SK-N-SH (cell line): ENCODE data around the gene CRIM1. TPM values are rescaled to one million over a fixed set of nuclear protein-coding genes. Genes with fewer than 3 reads are reported as not detected.

Source experiments
- CTCF ChIA-PET: fragments of 300-600, 350-600 bp; formaldehyde crosslinking; extraction: SDS; loops from one replicate; lab custom pipeline; 2021; lab: Yijun Ruan, JAX
- POLR2A ChIA-PET: fragments of 350-600 bp; sonication (Branson Sonifier 250); formaldehyde crosslinking; extraction: SDS; loops from one replicate; lab custom pipeline; 2020; ENCODE audit warnings: antibody characterized with exemption, inconsistent platforms; lab: Yijun Ruan, JAX
- DNase-seq: peaks from one replicate; pipeline ENCODE4 v3.0.0; 2012
- H2AFZ ChIP-seq: fragments of 200-600 bp; sonication (generic); 2 replicates; pipeline ENCODE4 v1.8.1; 2016; ENCODE audit warnings: antibody characterized with exemption, mild to moderate bottlenecking, low read depth
- H3F3A ChIP-seq: fragments of 200-600 bp; sonication (generic); replicated peaks from 2 replicates; pipeline ENCODE3; 2016; ENCODE audit warnings: antibody characterized with exemption, mild to moderate bottlenecking; ENCODE audit not compliant: insufficient read depth
- H3K27ac ChIP-seq, 2 experiments: fragments of 200-500 bp in 1 of 2; fragments of 200-600 bp in 1 of 2; sonication (Bioruptor generic) in 1 of 2; sonication (generic), shearing (Covaris generic) in 1 of 2; 2 replicates each; pipeline versions ENCODE4 v1.5.1 to v1.6.1; 2014 to 2016; ENCODE audit warnings: low read depth in 2 of 2, inconsistent platforms in 1 of 2, low read length in 1 of 2, mild to moderate bottlenecking in 1 of 2, mixed read lengths in 1 of 2
- H3K27me3 ChIP-seq: fragments of 200-600 bp; sonication (generic), shearing (Covaris generic); 2 replicates; pipeline ENCODE4 v1.6.1; 2016; ENCODE audit warnings: mixed run types; ENCODE audit not compliant: insufficient read depth
- H3K36me3 ChIP-seq, 2 experiments: fragments of 200-500 bp in 1 of 2; fragments of 200-600 bp in 1 of 2; sonication (Bioruptor generic) in 1 of 2; sonication (generic) in 1 of 2; replicated peaks in 1 of 2; 2 replicates each; pipeline versions ENCODE3 to v1.5.1; 2014 to 2016; ENCODE audit warnings: low read length in 1 of 2, mild to moderate bottlenecking in 1 of 2; ENCODE audit not compliant: insufficient read depth in 2 of 2, control insufficient read depth in 1 of 2
- H3K4me1 ChIP-seq, 2 experiments: fragments of 200-500 bp in 1 of 2; fragments of 200-600 bp in 1 of 2; sonication (Bioruptor generic) in 1 of 2; sonication (generic), shearing (Covaris generic) in 1 of 2; 2 replicates each; pipeline versions ENCODE4 v1.5.1 to v1.6.1; 2014 to 2016; ENCODE audit warnings: low read depth in 1 of 2, low read length in 1 of 2, mixed run types in 1 of 2; ENCODE audit not compliant: insufficient read depth in 2 of 2, control insufficient read depth in 1 of 2
- H3K4me2 ChIP-seq: fragments of 200-600 bp; sonication (generic), shearing (Covaris generic); 2 replicates; pipeline ENCODE4 v1.6.1; 2017; ENCODE audit warnings: mixed run types
- H3K4me3 ChIP-seq, 2 experiments: fragments of 200-500 bp in 1 of 2; fragments of 200-600 bp in 1 of 2; sonication (Bioruptor generic) in 1 of 2; sonication (generic), shearing (Covaris generic) in 1 of 2; 2 replicates each; pipeline versions ENCODE4 v1.5.1 to v1.8.1; 2014 to 2016; ENCODE audit warnings: low read depth in 2 of 2, inconsistent platforms in 1 of 2, low read length in 1 of 2, mild to moderate bottlenecking in 1 of 2, mixed read lengths in 1 of 2, moderate library complexity in 1 of 2
- H3K79me2 ChIP-seq: fragments of 200-600 bp; sonication (generic); 2 replicates; pipeline ENCODE4 v1.8.1; 2017; ENCODE audit warnings: mild to moderate bottlenecking; ENCODE audit not compliant: insufficient read depth
- H3K9ac ChIP-seq: fragments of 200-600 bp; sonication (generic); 2 replicates; pipeline ENCODE4 v1.6.1; 2017; ENCODE audit warnings: mixed run types
- H3K9me2 ChIP-seq: fragments of 200-600 bp; sonication (generic); 2 replicates; pipeline ENCODE4 v1.6.1; 2017; ENCODE audit warnings: mixed run types
- H3K9me3 ChIP-seq: fragments of 200-600 bp; sonication (generic); 2 replicates; pipeline ENCODE4 v1.6.1; 2017; ENCODE audit warnings: mixed run types, mild to moderate bottlenecking, moderate library complexity
- H4K20me1 ChIP-seq: fragments of 200-600 bp; sonication (generic); 2 replicates; pipeline ENCODE4 v1.6.1; 2017; ENCODE audit warnings: mild to moderate bottlenecking, mixed run types; ENCODE audit not compliant: insufficient read depth
- CHD2 ChIP-seq: fragments of 150-350 bp; IDR thresholded peaks from 2 replicates; pipeline ENCODE4 v1.6.1; 2018; ENCODE audit warnings: low read length; ENCODE audit not compliant: partially characterized antibody
- EZH2phosphoT487 ChIP-seq: fragments of 200-600 bp; sonication (generic); IDR thresholded peaks from 2 replicates; pipeline ENCODE4 v1.6.1; 2017; ENCODE audit warnings: low read depth, mixed run types, mild to moderate bottlenecking, antibody characterized with exemption, moderate library complexity, borderline replicate concordance
- FOSL2 ChIP-seq: IDR thresholded peaks from 2 replicates; pipeline ENCODE4 v1.4.0; 2012; ENCODE audit warnings: low read depth, mild to moderate bottlenecking, moderate library complexity, borderline replicate concordance
- FOXJ3 ChIP-seq: sonication (generic); formaldehyde crosslinking; IDR thresholded peaks from 2 replicates; pipeline ENCODE4 v1.5.1; 2020; ENCODE audit warnings: mild to moderate bottlenecking, missing genetic modification reagents
- FOXM1 ChIP-seq: IDR thresholded peaks from 2 replicates; pipeline ENCODE4 v1.4.0; 2012; ENCODE audit warnings: low read depth, mild to moderate bottlenecking
- GATA2 ChIP-seq: sonication (generic); formaldehyde crosslinking; IDR thresholded peaks from 2 replicates; pipeline ENCODE4 v1.5.0; 2020; ENCODE audit warnings: mild to moderate bottlenecking, missing genetic modification reagents
- MAX ChIP-seq: IDR thresholded peaks from 2 replicates; pipeline ENCODE4 v1.4.0; 2012; ENCODE audit warnings: low read depth
- MXI1 ChIP-seq: IDR thresholded peaks from 2 replicates; pipeline ENCODE4 v1.6.1; 2012; ENCODE audit warnings: mild to moderate bottlenecking, low read depth, low read length, improper control_type of control experiment
- NFIC ChIP-seq: IDR thresholded peaks from 2 replicates; pipeline ENCODE4 v1.4.0; 2012; ENCODE audit warnings: borderline replicate concordance
- PBX3 ChIP-seq: IDR thresholded peaks from 2 replicates; pipeline ENCODE4; 2012
- POLR2AphosphoS5 ChIP-seq: IDR thresholded peaks from 2 replicates; pipeline ENCODE4 v1.6.1; 2012; ENCODE audit warnings: low read depth, low read length
- RCOR1 ChIP-seq: fragments of 150-350 bp; IDR thresholded peaks from 2 replicates; pipeline ENCODE4 v1.6.1; 2017; ENCODE audit warnings: antibody characterized with exemption, low read length
- RFX5 ChIP-seq: IDR thresholded peaks from 2 replicates; pipeline ENCODE4 v1.6.1; 2012; ENCODE audit warnings: mild to moderate bottlenecking, improper control_type of control experiment, low read length
- SIN3A ChIP-seq: IDR thresholded peaks from 2 replicates; pipeline ENCODE4 v1.6.1; 2012; ENCODE audit warnings: low read depth, mild to moderate bottlenecking, low read length, moderate library complexity, borderline replicate concordance
- SMC3 ChIP-seq: IDR thresholded peaks from 2 replicates; pipeline ENCODE4 v1.6.1; 2012; ENCODE audit warnings: low read depth, low read length, improper control_type of control experiment
- TAF1 ChIP-seq: IDR thresholded peaks from 2 replicates; pipeline ENCODE4 v1.6.1; 2012; ENCODE audit warnings: low read depth, mild to moderate bottlenecking, low read length, moderate library complexity, borderline replicate concordance
- TCF12 ChIP-seq: IDR thresholded peaks from 2 replicates; pipeline ENCODE4 v1.4.0; 2012
- TEAD4 ChIP-seq: IDR thresholded peaks from 2 replicates; pipeline ENCODE4 v1.4.0; 2012; ENCODE audit warnings: mild to moderate bottlenecking, borderline replicate concordance; ENCODE audit not compliant: insufficient read depth
- USF1 ChIP-seq: IDR thresholded peaks from 2 replicates; pipeline ENCODE4 v1.4.0; 2012; ENCODE audit warnings: low read depth, borderline replicate concordance
- USF2 ChIP-seq: fragments of 150-350 bp; IDR thresholded peaks from 2 replicates; pipeline ENCODE4 v1.6.1; 2017; ENCODE audit warnings: antibody characterized with exemption, low read length, low read depth, borderline replicate concordance
- ZBTB33 ChIP-seq: IDR thresholded peaks from 2 replicates; pipeline ENCODE4 v1.4.0; 2012; ENCODE audit warnings: low read depth, borderline replicate concordance
- WGBS: methylation state at CpG from one replicate; pipeline ENCODE4 v1.1.6; 2017; ENCODE audit warnings: low lambda C conversion rate; 5-methylcytosine and 5-hydroxymethylcytosine counted together
- polyA plus RNA-seq, 3 experiments: library from polyadenylated mRNA; depleted of rRNA; stranded (reverse); fragments of >200 nt; gene quantifications; 2 replicates each; pipeline ENCODE4 v1.2.3, GENCODE V29; 2012

Gene CRIM1
- polyA plus RNA-seq, 1 of the 3 experiments (the other 2 are of a cell fraction): 244 TPM

- TF ChIP-seq TAF1 (no peak), USF1 (no peak; the same call in 1 of the 2 replicates), CHD2 (no peak), ZBTB33 (0 out of 2 replicates have a peak, but pooled peaks have one; percentile 8), EZH2phosphoT487 (no peak), TCF12 (peak; percentile 96), TEAD4 (peak; percentile 73)
Measured at GRCh38 chr2:36438449-36438977, 82.9 kb downstream of the CRIM1 start (continued).

- Histone ChIP-seq H3K9me2 (no peaks in the 10 kb centered on the region), H3K4me2 (0 out of 2 replicates have a peak overlapping the region, but pooled peaks have one; percentile 9), H4K20me1 (peaks cover 3% of the 10 kb centered on the region), H3K79me2 (peaks cover 94% of the 10 kb centered on the region), H2AFZ (no peak overlapping the region), H3F3A (peaks cover 86% of the 10 kb centered on the region), H3K27me3 (no peaks in the 10 kb centered on the region), H3K27ac (peak overlapping the region in 1 of 2 experiments; percentile 95; a peak in 2 of 4 replicates), H3K4me3 (no peak overlapping the region), H3K9ac (no peak overlapping the region; the same call in 1 of the 2 replicates), H3K4me1 (peaks cover 4 to 52% of the 10 kb centered on the region in 2 experiments), H3K9me3 (no peaks in the 10 kb centered on the region), H3K36me3 (peaks cover 17 to 25% of the 10 kb centered on the region in 2 experiments)
- CTCF ChIA-PET: interaction anchor here (0.8 to 0.9 kb wide), 2 partner anchors 18 to 88 kb away, joined by 3 read pairs; no protein-coding TSS in a partner anchor
- no peak for DNase-seq
- TF ChIP-seq FOXJ3 (CRISPR knock-in tag) (no peak), USF2 (no peak), TCF12 (no peak), EZH2phosphoT487 (no peak), POLR2AphosphoS5 (no peak), FOXM1 (no peak), PBX3 (no peak), TAF1 (no peak), SMC3 (no peak), RFX5 (no peak), GATA2 (no peak), FOSL2 (no peak), SIN3A (no peak), NFIC (no peak), RCOR1 (no peak), MAX (no peak), MXI1 (no peak)
- POLR2A ChIA-PET: no interaction called here
- WGBS: 79% methylated on average over 4 of the region's 4 CpGs
Measured at GRCh38 chr2:36439084-36439483, 83.5 kb downstream of the CRIM1 start.
